Stimulated activated CD8-positive, alpha-beta memory T cell treated with anti-CD3 and anti-CD28 coated beads, Interleukin-7, amount 100 ng/mL, for 24 hours (primary cell): ENCODE data around the gene RTN4.

ENCODE experiments used
- DNase-seq: peaks from one replicate; pipeline ENCODE4 v3.0.0-alpha.2; 2020; ENCODE audit warnings: low read depth

Gene RTN4

GRCh38 chr2:54952425-54952824, 97.8 kb downstream of the RTN4 start:
- DNase-seq, result no peak

GRCh38 chr2:54950811-54951210, 99.4 kb downstream of the RTN4 start:
- no peak for DNase-seq

DNA sequence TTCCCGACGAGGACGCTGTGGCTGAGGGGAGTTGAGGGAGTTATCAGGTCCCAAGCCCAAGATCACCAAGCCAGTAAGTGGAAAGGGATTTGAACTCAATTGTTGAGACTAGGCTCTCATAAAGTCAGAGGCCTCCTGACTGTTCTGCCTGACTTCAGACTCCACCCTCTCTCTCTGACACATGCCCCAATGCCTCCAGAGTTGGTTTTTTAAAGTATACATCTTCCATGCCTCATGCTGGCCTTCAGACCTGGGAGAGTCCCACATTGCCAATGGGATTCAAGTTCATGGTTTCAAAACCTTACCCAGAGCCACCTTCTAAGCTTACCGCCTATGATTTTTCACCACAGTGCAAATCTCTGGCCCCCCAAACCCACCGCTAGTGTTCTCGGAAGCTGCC, 100.8 kb downstream of the RTN4 start:
- no peak for DNase-seq

GRCh38 chr2:54948120-54948519, 102.1 kb downstream of the RTN4 start:
- no peak for DNase-seq

- DNase-seq, result no peak
Measured at GRCh38 chr2:54947646-54948045, 102.6 kb downstream of the RTN4 start.

- DNase-seq, result no peak
Measured at GRCh38 chr2:54947136-54947535, 103.1 kb downstream of the RTN4 start.

- DNase-seq, result no peak
Measured at GRCh38 chr2:54946220-54946805, 103.9 kb downstream of the RTN4 start.

DNA sequence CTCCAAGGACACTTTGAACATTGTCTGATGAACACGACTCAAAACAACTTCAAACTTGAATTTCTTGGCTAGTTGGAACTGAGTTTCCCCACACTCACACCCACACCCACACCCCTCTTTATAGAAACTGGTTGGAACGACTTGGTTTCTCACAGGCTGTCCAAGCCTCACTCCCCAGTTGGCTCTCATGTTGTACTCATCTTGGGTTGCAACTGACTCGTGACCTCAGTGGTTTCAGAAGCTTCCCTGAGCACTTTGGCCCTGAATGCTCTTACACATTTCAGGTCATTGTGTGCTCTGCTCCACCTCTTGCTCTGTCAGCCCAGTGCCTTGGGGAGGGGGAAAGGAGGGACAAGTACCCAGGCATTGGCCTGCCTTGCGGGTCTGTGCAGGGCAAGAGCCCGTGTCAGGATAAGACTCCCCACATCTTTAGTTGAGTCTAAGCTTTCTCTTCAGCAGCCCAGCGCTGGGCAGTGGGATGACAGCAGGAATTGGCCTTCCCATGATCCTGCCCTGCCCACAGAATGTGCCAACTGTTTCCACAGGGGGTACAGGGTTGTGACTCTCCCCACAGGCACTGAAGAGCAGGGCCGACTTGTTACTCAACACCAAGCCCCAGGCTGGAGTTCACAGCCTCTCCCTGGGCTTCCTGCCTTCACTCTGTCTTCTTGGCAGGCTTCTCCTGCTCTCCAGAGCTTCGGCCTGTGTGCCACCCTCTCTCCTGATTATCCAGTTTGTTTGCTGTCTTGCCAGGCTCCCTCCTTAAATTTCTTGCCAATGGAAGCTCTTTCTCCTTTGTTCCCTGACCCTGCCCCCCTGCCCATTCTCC, 104.6 kb downstream of the RTN4 start:
- DNase-seq, result no peak

DNA sequence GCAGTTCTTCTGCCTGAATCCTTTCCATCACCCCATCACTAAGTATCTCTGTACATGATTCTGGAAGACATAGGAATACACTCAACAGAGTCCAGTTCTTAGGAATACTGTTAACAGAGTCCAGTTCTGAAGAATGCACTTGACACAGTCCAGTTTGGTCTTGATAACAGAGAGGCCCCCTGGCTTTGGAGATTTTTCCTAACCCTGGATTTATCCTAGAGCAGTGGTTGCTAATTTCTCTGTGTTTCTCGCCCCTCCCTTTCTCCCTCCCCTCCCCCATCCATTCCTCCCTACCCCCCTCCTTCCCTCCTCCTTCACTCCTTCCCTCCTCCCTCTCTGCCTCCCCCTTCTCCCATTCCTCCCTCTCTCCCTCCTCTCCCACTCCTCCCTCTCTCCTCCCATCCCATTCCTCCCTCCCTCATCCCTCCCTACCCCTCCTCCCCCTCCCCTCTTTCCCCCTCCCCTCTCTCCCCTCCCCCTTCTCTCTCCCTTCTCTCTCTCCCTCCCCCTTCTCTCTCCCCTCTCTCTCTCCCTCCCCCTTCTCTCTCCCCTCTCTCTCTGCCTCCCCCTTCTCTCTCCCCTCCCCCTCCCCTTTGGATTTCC, 105.4 kb downstream of the RTN4 start:
- DNase-seq, result no peak

GRCh38 chr2:54942373-54942772, 107.9 kb downstream of the RTN4 start:
- DNase-seq, result no peak

DNA sequence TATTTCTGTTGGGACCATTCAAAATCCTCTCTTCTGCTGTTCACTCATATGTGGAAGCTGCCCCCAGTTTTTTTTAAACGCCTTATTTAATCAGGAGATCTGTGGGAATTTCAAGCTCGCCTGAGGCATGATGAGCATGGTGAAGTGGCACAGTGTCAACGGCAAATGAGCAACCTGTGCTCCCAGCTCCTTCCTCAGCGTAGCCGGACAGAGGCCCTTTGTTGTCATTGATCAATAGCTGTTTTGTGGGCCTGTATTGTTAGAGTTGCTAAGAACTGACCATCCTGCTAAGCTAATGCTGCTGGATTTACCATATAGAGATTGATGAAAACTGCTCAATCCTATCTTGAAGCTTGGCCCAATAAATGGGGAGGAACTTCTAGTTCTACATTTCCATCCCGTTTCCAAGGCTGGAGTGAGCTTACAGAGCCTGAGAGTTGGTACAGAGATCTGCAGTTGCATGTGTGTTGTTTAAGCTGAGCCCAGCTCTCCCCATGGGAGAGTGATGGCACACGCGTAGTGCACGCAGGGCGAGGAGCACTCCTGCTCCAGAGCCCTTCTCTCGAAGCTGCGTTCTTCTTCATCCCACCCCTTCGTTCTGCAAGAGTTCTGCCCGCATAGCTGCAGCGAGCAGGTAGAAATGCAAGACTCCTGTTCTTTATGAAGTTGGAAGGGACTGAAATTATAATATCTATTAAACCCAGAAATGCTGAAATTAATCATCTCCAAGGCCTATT, 108.8 kb downstream of the RTN4 start:
- DNase-seq, result no peak

DNA sequence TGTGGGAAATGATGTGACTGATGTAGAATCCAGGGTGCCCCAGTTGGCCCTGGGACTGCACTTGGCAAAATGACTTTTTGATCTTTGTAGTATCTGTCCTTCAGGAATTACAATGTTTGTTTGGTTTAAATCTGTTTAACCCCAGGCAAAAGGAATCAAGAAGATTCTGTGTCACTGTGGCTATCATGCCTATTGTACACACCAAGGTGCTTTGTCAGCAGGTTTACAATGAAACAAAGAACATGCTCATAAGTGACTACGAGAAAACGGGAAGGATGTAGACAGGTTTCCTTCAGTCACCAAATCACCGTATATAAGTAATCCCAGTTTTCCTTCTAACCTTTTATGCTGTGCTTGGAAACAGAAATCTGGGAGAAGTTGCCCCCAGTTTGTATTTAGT, 109.5 kb downstream of the RTN4 start:
- DNase-seq, result no peak

GRCh38 chr2:54939446-54940118, 110.7 kb downstream of the RTN4 start:
- no peak for DNase-seq

GRCh38 chr2:54936766-54937165, 113.5 kb downstream of the RTN4 start:
- no peak for DNase-seq

- no peak for DNase-seq
Measured at GRCh38 chr2:54935389-54935788, 114.9 kb downstream of the RTN4 start.

DNA sequence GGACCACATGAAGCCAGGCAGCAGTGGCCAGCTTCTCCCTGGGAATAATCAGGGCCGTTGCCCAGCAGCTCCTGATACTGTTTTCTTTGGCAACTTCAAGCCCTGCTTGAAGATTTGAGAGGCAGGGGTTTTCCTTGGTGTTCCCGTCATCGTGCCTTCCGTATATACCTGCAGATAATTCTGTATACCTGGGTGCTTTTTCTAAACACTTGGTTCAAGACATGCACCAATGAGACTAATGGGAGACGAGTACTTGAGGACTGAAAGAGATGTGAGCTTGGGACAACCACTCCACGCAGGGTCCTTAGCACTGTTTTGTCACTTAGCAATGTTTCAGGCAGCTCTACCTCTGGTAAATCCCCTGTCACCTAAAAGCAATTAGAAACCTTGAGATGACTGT, 118.8 kb downstream of the RTN4 start:
- DNase-seq, result no peak

- no peak for DNase-seq
Measured at GRCh38 chr2:54928719-54929118, 121.5 kb downstream of the RTN4 start.

DNA sequence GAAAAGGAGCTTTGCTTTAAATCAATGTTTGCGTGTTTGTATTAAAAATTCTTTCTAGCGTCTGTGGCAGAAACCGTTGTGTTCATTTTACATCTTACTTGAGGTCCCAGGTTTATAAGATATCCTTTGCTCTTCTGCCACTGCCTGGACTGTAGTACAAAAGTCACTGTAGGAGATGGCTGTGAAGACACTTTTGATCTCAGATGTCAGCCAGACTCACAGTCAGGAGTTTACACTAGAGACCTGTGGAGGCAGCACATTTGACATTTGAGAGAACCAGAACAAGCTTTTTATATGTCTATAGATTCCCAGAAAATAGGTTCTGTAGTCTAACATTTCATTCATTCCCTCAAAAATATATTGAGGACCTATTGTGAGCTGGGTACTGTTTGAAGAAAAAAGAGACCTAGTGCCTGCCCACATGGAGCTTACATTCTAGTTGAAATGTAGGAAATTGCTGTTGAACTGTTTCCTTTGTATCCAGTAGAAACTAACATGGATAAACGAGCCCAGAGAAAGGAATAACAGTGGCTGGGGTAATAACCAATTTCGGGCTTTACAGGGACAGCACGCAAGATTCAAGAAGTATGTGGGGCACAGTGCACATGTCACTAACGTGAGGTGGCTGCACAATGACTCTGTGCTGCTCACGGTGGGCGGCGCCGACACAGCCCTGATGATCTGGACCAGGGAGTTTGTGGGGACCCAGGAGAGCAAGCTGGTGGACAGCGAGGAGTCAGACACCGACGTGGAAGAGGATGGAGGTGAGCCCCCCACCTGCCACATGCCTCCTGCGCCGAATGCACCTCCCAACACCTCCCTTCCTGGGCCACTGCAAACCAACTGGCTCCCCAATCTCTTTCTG, 122.3 kb downstream of the RTN4 start:
- DNase-seq, result no peak

GRCh38 chr2:54927085-54927750, 123.0 kb downstream of the RTN4 start:
- no peak for DNase-seq

- DNase-seq, result no peak
Measured at GRCh38 chr2:54925022-54925421, 125.2 kb downstream of the RTN4 start.

- no peak for DNase-seq
Measured at GRCh38 chr2:54924121-54924520, 126.1 kb downstream of the RTN4 start.
